Measurements from ENCODE around the gene PRICKLE2.

The PRICKLE2 gene

DNA sequence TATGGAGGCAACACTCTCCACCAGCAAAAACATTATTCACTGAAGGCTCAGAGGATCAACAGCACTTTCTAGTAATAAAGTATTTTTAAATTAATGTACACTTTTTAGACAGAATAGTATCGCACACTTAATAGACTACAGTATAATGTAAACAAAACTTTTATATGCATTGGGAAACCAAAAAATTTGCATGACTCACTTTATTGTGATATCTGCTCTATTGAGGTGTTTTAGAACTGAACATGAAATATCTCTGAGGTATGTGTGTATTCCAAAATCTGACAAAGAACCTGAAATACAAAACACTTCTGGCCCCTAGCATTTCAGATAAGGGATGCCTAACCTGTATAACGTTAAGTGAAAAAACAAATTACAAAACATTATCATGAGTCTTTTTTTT is 99.7 kb downstream of the PRICKLE2 start:
- DNase-seq: no peak

- no peak for DNase-seq
Observed at GRCh38 chr3:64123931-64124330, 101.3 kb downstream of the PRICKLE2 start.

DNA sequence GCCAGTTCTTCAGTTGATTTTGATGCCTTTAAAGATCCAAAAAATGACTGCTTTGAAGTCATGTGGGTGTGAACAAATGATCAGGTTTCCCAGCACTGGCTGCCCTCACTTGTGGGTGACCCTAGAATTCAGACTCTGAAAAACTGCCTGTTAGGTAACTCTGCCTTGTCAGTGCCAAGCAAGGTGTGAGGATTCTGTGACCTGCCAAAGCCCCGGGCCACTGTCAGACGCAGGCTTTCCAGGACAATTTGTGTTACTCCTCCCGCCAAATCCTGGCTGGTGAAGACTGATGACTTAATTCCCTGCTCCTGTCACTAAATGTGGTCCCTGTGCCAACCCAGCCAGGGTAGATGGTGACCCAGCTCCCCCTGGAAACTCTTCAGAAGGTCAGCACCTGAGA is 102.8 kb downstream of the PRICKLE2 start:
- DNase-seq: no peak

DNA sequence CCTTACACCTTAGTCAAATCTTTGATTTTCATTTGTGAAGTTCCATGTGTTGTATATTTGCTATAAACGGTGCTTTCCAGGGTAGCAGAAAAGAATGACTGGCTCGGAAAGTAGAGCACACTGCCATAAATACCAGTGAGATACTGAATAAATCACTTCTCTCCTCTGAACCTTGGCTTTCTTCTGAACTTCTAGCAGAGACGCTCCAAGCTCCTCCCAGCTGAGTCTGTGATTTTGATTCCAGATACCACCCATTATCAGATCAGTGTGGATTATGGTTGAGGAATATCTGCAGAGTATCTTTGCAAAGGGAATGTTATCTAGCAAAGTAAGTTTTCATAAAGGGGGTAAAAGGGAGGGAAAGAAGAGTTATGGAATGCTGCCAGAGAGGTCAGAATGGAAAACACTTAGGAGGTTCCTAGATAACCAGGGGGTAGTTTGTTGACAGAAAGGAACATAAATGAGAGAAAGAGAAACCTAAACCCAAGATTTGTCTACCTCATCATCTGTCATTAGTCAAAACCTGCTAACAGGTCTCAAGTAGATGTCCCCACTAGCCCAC is 103.4 kb downstream of the PRICKLE2 start:
- no peak for DNase-seq

- no peak for DNase-seq
Observed at GRCh38 chr3:64120876-64121275, 104.4 kb downstream of the PRICKLE2 start.

GRCh38 chr3:64117483-64117882 is 107.8 kb downstream of the PRICKLE2 start:
- no peak for DNase-seq

DNA sequence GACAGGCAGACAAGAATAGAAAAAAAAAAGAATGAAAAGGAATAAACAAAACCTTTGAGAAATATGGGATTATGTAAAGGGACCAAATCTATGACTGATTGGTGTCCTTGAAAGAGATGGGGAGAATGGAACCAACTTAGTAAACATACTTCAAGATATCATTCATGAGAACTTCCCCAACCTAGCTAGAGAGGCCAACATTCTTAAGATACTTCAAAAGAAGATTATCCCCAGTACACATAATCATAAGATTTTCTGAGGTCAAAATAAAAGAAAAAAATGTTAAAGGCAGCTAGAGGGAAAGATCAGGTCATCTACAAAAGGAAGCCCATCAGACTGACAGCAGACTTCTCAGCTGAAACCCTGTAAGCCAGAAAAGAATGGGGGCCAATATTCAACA is 110.6 kb downstream of the PRICKLE2 start:
- DNase-seq: no peak

- no peak for DNase-seq
Observed at GRCh38 chr3:64111872-64112271, 113.4 kb downstream of the PRICKLE2 start.

GRCh38 chr3:64111083-64111482 is 114.2 kb downstream of the PRICKLE2 start:
- DNase-seq: no peak

GRCh38 chr3:64110071-64110470 is 115.2 kb downstream of the PRICKLE2 start:
- DNase-seq: no peak

DNA sequence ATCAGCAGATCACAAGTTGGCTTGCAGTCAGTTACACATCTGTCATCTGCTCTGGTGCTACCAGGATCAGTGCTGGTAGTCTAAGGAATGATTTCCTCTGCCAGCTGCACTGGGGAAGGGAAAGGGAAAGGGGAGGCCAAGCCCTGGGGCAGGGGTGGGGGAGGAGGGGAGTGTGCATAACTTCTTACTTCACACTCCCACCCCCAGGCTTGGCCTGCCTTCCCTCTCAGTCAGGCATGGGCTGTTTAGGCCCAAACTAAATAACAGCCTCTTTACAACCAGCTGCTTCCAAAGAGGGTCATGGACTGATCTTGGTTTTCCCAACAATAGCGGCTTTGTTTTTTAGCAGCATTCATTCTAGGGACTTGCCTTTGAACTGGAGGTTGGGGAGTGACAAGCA is 115.8 kb downstream of the PRICKLE2 start:
- DNase-seq: no peak

DNA sequence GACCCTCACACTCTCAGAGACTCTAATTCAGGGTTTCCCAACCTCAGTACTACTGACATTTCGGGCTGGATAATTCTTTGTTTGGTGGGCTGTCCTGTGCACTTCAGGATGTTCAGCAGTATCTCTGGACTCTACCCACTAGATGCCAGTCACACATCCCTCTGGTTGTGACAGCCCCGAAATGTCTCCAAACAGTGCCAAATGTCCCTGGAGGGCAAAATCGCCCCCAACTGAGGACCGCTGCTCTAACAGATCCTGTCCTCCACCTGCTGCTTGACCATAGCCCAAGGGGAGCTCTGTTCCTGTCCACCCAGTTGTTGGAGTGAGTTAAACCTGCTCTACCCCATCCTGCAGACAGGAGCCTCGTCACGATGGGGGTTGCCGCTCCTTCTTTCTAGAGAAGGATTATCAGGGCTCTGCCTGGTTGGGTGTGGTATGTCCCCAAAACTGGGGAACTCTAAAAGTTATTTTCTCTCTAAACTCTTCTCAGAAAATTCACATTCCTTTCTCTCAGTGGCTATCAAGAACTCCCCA is 116.4 kb downstream of the PRICKLE2 start:
- no peak for DNase-seq

- DNase-seq: no peak
Observed at GRCh38 chr3:64108231-64108630, 117.0 kb downstream of the PRICKLE2 start.

DNA sequence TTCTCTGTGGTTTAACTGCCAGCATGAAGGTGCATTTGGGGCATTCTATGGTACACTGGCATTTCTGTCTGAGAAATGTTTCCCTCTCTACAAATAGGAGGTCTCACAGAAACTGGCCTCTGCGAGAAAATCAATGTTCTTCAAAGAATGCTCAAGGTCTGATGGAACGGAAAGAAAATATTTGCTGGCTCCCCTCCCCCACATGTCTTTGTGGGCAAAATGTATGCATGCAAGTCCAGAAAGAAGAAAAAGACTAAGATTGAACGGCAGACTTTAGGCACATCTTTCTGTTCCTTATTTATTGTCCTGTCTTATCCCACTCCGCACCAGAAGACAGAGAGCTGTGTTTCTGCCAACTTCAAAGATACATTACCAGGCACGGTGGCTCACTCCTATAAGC is 118.1 kb downstream of the PRICKLE2 start:
- no peak for DNase-seq

DNA sequence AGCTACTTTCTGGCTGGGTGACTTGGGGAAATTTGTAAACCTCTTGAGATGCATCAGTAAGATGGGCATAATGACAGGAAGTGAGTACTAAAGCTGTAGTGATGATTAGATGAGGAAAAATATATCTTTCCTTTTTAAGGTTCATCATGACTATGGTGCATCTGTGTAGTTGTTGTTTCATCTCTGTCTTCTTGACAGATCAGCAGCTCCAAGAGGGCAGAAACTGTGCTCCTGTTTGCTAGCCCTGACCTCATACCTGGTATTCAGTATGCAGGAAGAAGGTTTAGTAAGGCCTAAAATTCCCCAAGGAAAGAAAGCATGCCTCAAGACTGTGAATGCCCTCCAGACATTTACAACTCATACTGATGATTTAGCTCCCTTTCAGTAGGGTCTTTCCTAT is 119.5 kb downstream of the PRICKLE2 start:
- no peak for DNase-seq

DNA sequence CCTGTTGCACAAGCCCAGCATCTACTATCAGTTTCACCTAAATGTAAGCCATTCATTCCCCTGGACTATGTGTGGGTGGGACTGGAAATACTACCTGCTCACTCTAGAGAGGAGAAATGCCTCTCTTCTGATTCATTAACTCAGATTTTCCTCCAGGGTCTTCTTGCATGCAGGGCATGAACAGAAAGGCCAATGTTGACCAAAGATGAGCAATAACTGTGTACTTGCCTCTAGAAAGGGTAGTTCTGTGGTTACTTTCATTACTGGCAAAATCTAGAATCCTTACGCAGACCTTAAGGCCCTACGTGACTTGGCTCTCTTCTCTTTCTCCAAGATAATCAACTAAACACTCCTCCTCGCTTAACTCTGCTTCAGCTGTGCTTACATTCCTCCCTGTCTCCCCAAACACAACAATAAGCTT is 120.6 kb downstream of the PRICKLE2 start:
- DNase-seq: no peak

- DNase-seq: no peak
Observed at GRCh38 chr3:64104006-64104405, 121.3 kb downstream of the PRICKLE2 start.

GRCh38 chr3:64103131-64103530 is 122.1 kb downstream of the PRICKLE2 start:
- DNase-seq: no peak

GRCh38 chr3:64102147-64102546 is 123.1 kb downstream of the PRICKLE2 start:
- no peak for DNase-seq

- DNase-seq: no peak
Observed at GRCh38 chr3:64099316-64099715, 126.0 kb downstream of the PRICKLE2 start.

GRCh38 chr3:64098670-64099069 is 126.6 kb downstream of the PRICKLE2 start:
- DNase-seq: no peak

- no peak for DNase-seq
Observed at GRCh38 chr3:64097920-64098319, 127.3 kb downstream of the PRICKLE2 start.

GRCh38 chr3:64095802-64096201 is 129.5 kb downstream of the PRICKLE2 start:
- no peak for DNase-seq

- no peak for DNase-seq
Observed at GRCh38 chr3:64094713-64095079, 130.6 kb downstream of the PRICKLE2 start.
